HCT116 (cell line): ENCODE results near the gene CAMK2A. TPM values are rescaled to one million over a fixed set of nuclear protein-coding genes. Genes with fewer than 3 reads are reported as not detected.

Experiments
- ATAC-seq: fragments of 200-7000 bp; cut with Tn5 transposase; 2 replicates; pipeline ENCODE4 v1.9.1; 2020; ENCODE audit warnings: mild to moderate bottlenecking, moderate library complexity
- BruUV-seq: library from RNA; stranded (reverse); fragments of 400-500 nt; replicated peaks from 2 replicates; lab custom pipeline; 2021; lab: Mats Ljungman, UMichigan
- CTCF ChIA-PET: fragments of 300-600 bp; sonication (Branson Sonifier 250); formaldehyde crosslinking; loops from one replicate; lab custom pipeline; 2021; ENCODE audit warnings: antibody characterized with exemption; lab: Charles Lee
- POLR2A ChIA-PET: fragments of 300-600, 350-600 bp; sonication (Branson Sonifier 250); formaldehyde crosslinking; loops from one replicate; lab custom pipeline; 2021; ENCODE audit warnings: antibody characterized with exemption; lab: Charles Lee
- RAD21 ChIA-PET, 2 experiments: fragments of 300-600 bp; sonication (Branson Sonifier 250); formaldehyde crosslinking; loops; one replicate each; lab custom pipeline; 2023; ENCODE audit warnings: low total read pairs in 2 of 2; ENCODE audit not compliant: uncharacterized antibody in 2 of 2, unreplicated experiment in 2 of 2, low non-redundant PET in 1 of 2; lab: Charles Lee
- DNase-seq: peaks from one replicate; pipeline ENCODE4 v3.0.0-alpha.2; 2010; ENCODE audit warnings: low read depth, low spot score
- H2AFZ ChIP-seq: fragments of 200-600 bp; shearing (Covaris generic), sonication (generic); 2 replicates; pipeline ENCODE4 v1.6.1; 2017; ENCODE audit warnings: low read depth, mixed run types, mixed read lengths, antibody characterized with exemption, low read length; ENCODE audit not compliant: poor library complexity, severe bottlenecking
- H3K27ac ChIP-seq: 2 replicates; pipeline ENCODE4 v1.5.1; 2012; ENCODE audit warnings: low read depth, low read length
- H3K27me3 ChIP-seq: fragments of 200-600 bp; sonication (generic); 2 replicates; pipeline ENCODE4 v1.6.1; 2016; ENCODE audit warnings: mixed run types, low read length, mixed read lengths; ENCODE audit not compliant: insufficient read depth
- H3K36me3 ChIP-seq, 2 experiments: fragments of 200-500 bp in 1 of 2; fragments of 200-600 bp in 1 of 2; sonication (Bioruptor generic) in 1 of 2; sonication (generic) in 1 of 2; 2 replicates each; pipeline versions ENCODE4 v1.5.1 to v1.6.1; 2014 to 2016; ENCODE audit warnings: low read length in 2 of 2, inconsistent platforms in 1 of 2, mixed read lengths in 1 of 2, mixed run types in 1 of 2; ENCODE audit not compliant: insufficient read depth in 2 of 2, control insufficient read depth in 1 of 2
- H3K4me1 ChIP-seq, 2 experiments: fragments of 200-600 bp in 1 of 2; sonication (generic) in 1 of 2; 2 replicates each; pipeline versions ENCODE4 v1.5.1 to v1.6.1; 2012 to 2017; ENCODE audit warnings: low read length in 2 of 2, inconsistent platforms in 1 of 2, mild to moderate bottlenecking in 1 of 2, mixed read lengths in 1 of 2, mixed run types in 1 of 2, moderate library complexity in 1 of 2; ENCODE audit not compliant: insufficient read depth in 2 of 2, control insufficient read depth in 1 of 2
- H3K4me2 ChIP-seq: fragments of 200-600 bp; sonication (generic); 2 replicates; pipeline ENCODE4 v1.6.1; 2017; ENCODE audit warnings: mixed run types, low read length, mixed read lengths
- H3K4me3 ChIP-seq, 2 experiments: fragments of 200-600 bp in 1 of 2; sonication (generic) in 1 of 2; replicated peaks in 1 of 2; 2 replicates each; pipeline ENCODE4 v1.5.1; 2011 to 2016; ENCODE audit warnings: low read length in 2 of 2, control low read depth in 1 of 2, low read depth in 1 of 2, mild to moderate bottlenecking in 1 of 2, mixed read lengths in 1 of 2, mixed run types in 1 of 2
- H3K79me2 ChIP-seq: fragments of 200-600 bp; sonication (generic); 2 replicates; pipeline ENCODE4 v1.6.1; 2017; ENCODE audit warnings: mild to moderate bottlenecking, mixed run types, low read length, moderate library complexity, mixed read lengths; ENCODE audit not compliant: insufficient read depth
- H3K9ac ChIP-seq: fragments of 200-600 bp; sonication (generic); 2 replicates; pipeline ENCODE4 v1.6.1; 2016; ENCODE audit warnings: low read length, mixed read lengths
- H3K9me2 ChIP-seq: fragments of 200-600 bp; sonication (generic), shearing (Covaris generic); 2 replicates; pipeline ENCODE4 v1.6.1; 2017; ENCODE audit warnings: mixed run types, mild to moderate bottlenecking, moderate library complexity; ENCODE audit not compliant: insufficient read depth
- H3K9me3 ChIP-seq, 2 experiments: fragments of 200-500 bp in 1 of 2; fragments of 200-600 bp in 1 of 2; sonication (Bioruptor generic) in 1 of 2; sonication (generic) in 1 of 2; 2 replicates each; pipeline ENCODE4 v1.6.1; 2014 to 2017; ENCODE audit warnings: low read length in 2 of 2, mixed read lengths in 2 of 2, inconsistent platforms in 1 of 2, low read depth in 1 of 2, mild to moderate bottlenecking in 1 of 2, mixed run types in 1 of 2, moderate library complexity in 1 of 2; ENCODE audit not compliant: control insufficient read depth in 1 of 2, insufficient read depth in 1 of 2
- H4K20me1 ChIP-seq: fragments of 200-600 bp; sonication (generic), shearing (Covaris generic); 2 replicates; pipeline ENCODE4 v1.6.1; 2017; ENCODE audit warnings: mixed run types, mild to moderate bottlenecking, moderate library complexity; ENCODE audit not compliant: insufficient read depth
- CEBPB ChIP-seq: IDR thresholded peaks from 2 replicates; pipeline ENCODE4 v1.6.1; 2012; ENCODE audit warnings: low read depth
- EGR1 ChIP-seq: IDR thresholded peaks from 2 replicates; pipeline ENCODE4 v1.6.1; 2012; ENCODE audit warnings: low read depth
- ELF1 ChIP-seq: IDR thresholded peaks from 2 replicates; pipeline ENCODE4 v1.6.1; 2012; ENCODE audit warnings: low read depth, borderline replicate concordance
- JUND ChIP-seq: IDR thresholded peaks from 2 replicates; pipeline ENCODE4 v1.6.1; 2012
- POLR2A ChIP-seq: IDR thresholded peaks from 2 replicates; pipeline ENCODE4 v1.7.0; 2011; ENCODE audit warnings: borderline replicate concordance; ENCODE audit not compliant: insufficient read depth, insufficient read length; ENCODE audit errors: extremely low read depth
- RAD21 ChIP-seq: IDR thresholded peaks from 2 replicates; pipeline ENCODE4 v1.6.1; 2012; ENCODE audit warnings: low read depth, mild to moderate bottlenecking
- REST ChIP-seq: IDR thresholded peaks from 2 replicates; pipeline ENCODE4 v1.6.1; 2012; ENCODE audit warnings: low read depth
- SIN3A ChIP-seq: IDR thresholded peaks from 2 replicates; pipeline ENCODE4 v1.6.1; 2012; ENCODE audit warnings: low read depth
- SP1 ChIP-seq: IDR thresholded peaks from 2 replicates; pipeline ENCODE4 v1.6.1; 2012; ENCODE audit warnings: low read depth
- SRF ChIP-seq: IDR thresholded peaks from 2 replicates; pipeline ENCODE4 v1.6.1; 2012; ENCODE audit warnings: low read depth
- TCF7L2 ChIP-seq: IDR thresholded peaks from 2 replicates; pipeline ENCODE4 v1.7.0; 2011; ENCODE audit warnings: borderline replicate concordance, inconsistent platforms; ENCODE audit not compliant: insufficient read depth, insufficient read length; ENCODE audit errors: extremely low read depth
- YY1 ChIP-seq: IDR thresholded peaks from 2 replicates; pipeline ENCODE4 v1.6.1; 2011; ENCODE audit warnings: low read length, low read depth, moderate library complexity, mild to moderate bottlenecking; ENCODE audit not compliant: insufficient replicate concordance; ENCODE audit errors: extremely low read depth
- ZFX ChIP-seq: fragments of 450-650 bp; IDR thresholded peaks from 2 replicates; pipeline ENCODE4 v1.6.1; 2017
- intact Hi-C: fragments of 100-400 bp; cut with micrococcal nuclease; formaldehyde crosslinking; loops from 2 replicates; pipeline ENCODE4 v1.10.0; 2022
- total RNA-seq: library from RNA; stranded (reverse); gene quantifications from one replicate; pipeline ENCODE4 v1.2.1, GENCODE V29; 2021; ENCODE audit not compliant: unreplicated experiment
- TF ChIP-seq, protein P1 (sequence below), 3 experiments: fragments of 200-600 bp in 1 of 3; sonication (generic) in 1 of 3; IDR thresholded peaks in 2 of 3; conservative IDR thresholded peaks in 1 of 3; 2 replicates each; pipeline ENCODE4 v1.5.1; 2012 to 2017; ENCODE audit warnings: low read depth in 2 of 3, low read length in 2 of 3, antibody characterized with exemption in 1 of 3, borderline replicate concordance in 1 of 3, control low read depth in 1 of 3, mild to moderate bottlenecking in 1 of 3, mixed read lengths in 1 of 3, mixed run types in 1 of 3, moderate library complexity in 1 of 3; ENCODE audit not compliant: insufficient read depth in 1 of 3
- TF ChIP-seq, protein P2 (sequence below): IDR thresholded peaks from 2 replicates; pipeline ENCODE4 v1.6.1; 2011; ENCODE audit warnings: mild to moderate bottlenecking, low read length, moderate library complexity; ENCODE audit not compliant: insufficient replicate concordance; ENCODE audit errors: extremely low read depth
- TF ChIP-seq, protein P3 (sequence below): IDR thresholded peaks from 2 replicates; pipeline ENCODE4 v1.6.1; 2012

Gene CAMK2A
- total RNA-seq, 1 experiment from 2014 or later, result not detected

DNA sequence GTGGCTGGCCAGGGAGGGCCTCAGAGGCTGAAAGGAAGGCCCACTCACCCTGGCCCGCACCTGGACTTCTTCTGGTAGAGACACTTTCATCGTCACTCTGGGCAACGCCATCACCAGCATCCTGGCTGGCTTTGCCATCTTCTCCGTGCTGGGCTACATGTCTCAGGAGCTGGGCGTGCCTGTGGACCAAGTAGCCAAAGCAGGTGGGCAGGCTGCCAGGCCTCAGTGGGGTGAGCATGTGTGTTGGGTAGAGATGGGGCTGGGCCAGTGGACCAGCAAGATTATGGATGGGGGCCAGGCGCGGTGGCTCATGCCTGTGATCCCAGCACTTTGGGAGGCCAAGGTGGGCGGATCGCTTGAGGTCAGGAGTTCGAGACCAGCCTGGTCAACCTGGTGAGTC, 87.1 kb downstream of the CAMK2A start:
- no peaks in the 10 kb centered on the region for H3K79me2 ChIP-seq
- H3K27me3 ChIP-seq, result peaks cover 2% of the 10 kb centered on the region; the same call in 1 of the 2 replicates
- TF ChIP-seq, protein P1, sequence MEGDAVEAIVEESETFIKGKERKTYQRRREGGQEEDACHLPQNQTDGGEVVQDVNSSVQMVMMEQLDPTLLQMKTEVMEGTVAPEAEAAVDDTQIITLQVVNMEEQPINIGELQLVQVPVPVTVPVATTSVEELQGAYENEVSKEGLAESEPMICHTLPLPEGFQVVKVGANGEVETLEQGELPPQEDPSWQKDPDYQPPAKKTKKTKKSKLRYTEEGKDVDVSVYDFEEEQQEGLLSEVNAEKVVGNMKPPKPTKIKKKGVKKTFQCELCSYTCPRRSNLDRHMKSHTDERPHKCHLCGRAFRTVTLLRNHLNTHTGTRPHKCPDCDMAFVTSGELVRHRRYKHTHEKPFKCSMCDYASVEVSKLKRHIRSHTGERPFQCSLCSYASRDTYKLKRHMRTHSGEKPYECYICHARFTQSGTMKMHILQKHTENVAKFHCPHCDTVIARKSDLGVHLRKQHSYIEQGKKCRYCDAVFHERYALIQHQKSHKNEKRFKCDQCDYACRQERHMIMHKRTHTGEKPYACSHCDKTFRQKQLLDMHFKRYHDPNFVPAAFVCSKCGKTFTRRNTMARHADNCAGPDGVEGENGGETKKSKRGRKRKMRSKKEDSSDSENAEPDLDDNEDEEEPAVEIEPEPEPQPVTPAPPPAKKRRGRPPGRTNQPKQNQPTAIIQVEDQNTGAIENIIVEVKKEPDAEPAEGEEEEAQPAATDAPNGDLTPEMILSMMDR (IDR thresholded peaks at IDR 0.05 in 2 of 3, conservative IDR thresholded peaks at IDR 0.05 in 1 of 3; ENCODE audit: borderline replicate concordance in 1 of 3, insufficient read depth in 1 of 3, low read depth in 2 of 3, low read length in 2 of 3), result no peak
- TF ChIP-seq EGR1 (no peak), ZFX (no peak), SIN3A (no peak), ELF1 (no peak), YY1 (no peak), SP1 (no peak), POLR2A (no peak), REST (no peak), RAD21 (no peak), SRF (no peak), CEBPB (no peak), TCF7L2 (no peak), JUND (no peak)
- TF ChIP-seq, protein P2, sequence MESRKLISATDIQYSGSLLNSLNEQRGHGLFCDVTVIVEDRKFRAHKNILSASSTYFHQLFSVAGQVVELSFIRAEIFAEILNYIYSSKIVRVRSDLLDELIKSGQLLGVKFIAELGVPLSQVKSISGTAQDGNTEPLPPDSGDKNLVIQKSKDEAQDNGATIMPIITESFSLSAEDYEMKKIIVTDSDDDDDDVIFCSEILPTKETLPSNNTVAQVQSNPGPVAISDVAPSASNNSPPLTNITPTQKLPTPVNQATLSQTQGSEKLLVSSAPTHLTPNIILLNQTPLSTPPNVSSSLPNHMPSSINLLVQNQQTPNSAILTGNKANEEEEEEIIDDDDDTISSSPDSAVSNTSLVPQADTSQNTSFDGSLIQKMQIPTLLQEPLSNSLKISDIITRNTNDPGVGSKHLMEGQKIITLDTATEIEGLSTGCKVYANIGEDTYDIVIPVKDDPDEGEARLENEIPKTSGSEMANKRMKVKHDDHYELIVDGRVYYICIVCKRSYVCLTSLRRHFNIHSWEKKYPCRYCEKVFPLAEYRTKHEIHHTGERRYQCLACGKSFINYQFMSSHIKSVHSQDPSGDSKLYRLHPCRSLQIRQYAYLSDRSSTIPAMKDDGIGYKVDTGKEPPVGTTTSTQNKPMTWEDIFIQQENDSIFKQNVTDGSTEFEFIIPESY, result no peak
- TF ChIP-seq, protein P3, sequence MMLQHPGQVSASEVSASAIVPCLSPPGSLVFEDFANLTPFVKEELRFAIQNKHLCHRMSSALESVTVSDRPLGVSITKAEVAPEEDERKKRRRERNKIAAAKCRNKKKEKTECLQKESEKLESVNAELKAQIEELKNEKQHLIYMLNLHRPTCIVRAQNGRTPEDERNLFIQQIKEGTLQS, result no peak
- no peaks in the 10 kb centered on the region for H4K20me1 ChIP-seq
- H3K27ac ChIP-seq, result no peak overlapping the region
- ChIA-PET RAD21 (no interaction called here), POLR2A (no interaction called here), CTCF (no interaction called here)
- no peak overlapping the region for H2AFZ ChIP-seq
- H3K9me2 ChIP-seq, result no peaks in the 10 kb centered on the region
- no peak overlapping the region for H3K4me3 ChIP-seq
- DNase-seq (no peak), ATAC-seq (no peak)
- H3K9ac ChIP-seq, result no peak overlapping the region
- H3K4me2 ChIP-seq, result no peak overlapping the region
- no peaks in the 10 kb centered on the region for H3K4me1 ChIP-seq
- H3K36me3 ChIP-seq, result no peaks in the 10 kb centered on the region
- intact Hi-C loops, result no loop called here
- no peaks in the 10 kb centered on the region for H3K9me3 ChIP-seq
- BruUV-seq, result no TSS peak
